Effector memory CD8-positive, alpha-beta T cell (primary cell): ENCODE measurements around the gene NECTIN1.
"Not testable (repeated sequence)": the region's sequence is repeated elsewhere in the genome, so short reads cannot be mapped to it uniquely, and the experiment has no call there.

ENCODE experiments used
- ATAC-seq: fragments of 150-1000 bp; cut with Tn5 transposase; replicated peaks from 2 replicates; pipeline ENCODE4 v1.10.0; 2021; ENCODE audit warnings: mild to moderate bottlenecking, moderate library complexity
- DNase-seq, 3 experiments: peaks; one replicate each; pipeline ENCODE4 v3.0.0; 2021
- H3K27ac Mint-ChIP-seq, 2 donors: one replicate each; pipeline ENCODE4 v1.8.0; 2022; ENCODE audit warnings: mild to moderate bottlenecking in 2 of 2, mixed read lengths in 2 of 2, moderate library complexity in 2 of 2
- H3K27me3 Mint-ChIP-seq, 2 donors: one replicate each; pipeline ENCODE4 v1.8.0; 2022; ENCODE audit warnings: mixed read lengths in 2 of 2
- H3K36me3 Mint-ChIP-seq: one replicate; pipeline ENCODE4 v1.8.0; 2022; ENCODE audit warnings: mild to moderate bottlenecking, moderate library complexity, mixed read lengths; ENCODE audit not compliant: insufficient read depth
- H3K4me1 Mint-ChIP-seq, 2 donors: one replicate each; pipeline ENCODE4 v1.8.0; 2022; ENCODE audit warnings: low read depth in 2 of 2, mixed read lengths in 2 of 2
- H3K4me3 Mint-ChIP-seq, 2 donors: one replicate each; pipeline ENCODE4 v1.8.0; 2022; ENCODE audit warnings: mild to moderate bottlenecking in 2 of 2, mixed read lengths in 2 of 2, moderate library complexity in 2 of 2
- H3K9me3 Mint-ChIP-seq, 2 donors: one replicate each; pipeline ENCODE4 v1.8.0; 2022; ENCODE audit warnings: mixed read lengths in 2 of 2

The NECTIN1 gene

GRCh38 chr11:119605137-119605665 lies 123.8 kb downstream of the NECTIN1 start:
- ATAC-seq = no peak
- H3K27ac Mint-ChIP-seq = no peak overlapping the region

GRCh38 chr11:119602745-119603373 lies 126.1 kb downstream of the NECTIN1 start:
- Mint-ChIP-seq H3K4me3 (no peak overlapping the region), H3K36me3 (no peaks in the 10 kb centered on the region)

More at GRCh38 chr11:119605137-119605665, 123.8 kb downstream of the NECTIN1 start:
- Mint-ChIP-seq H3K36me3 (no peaks in the 10 kb centered on the region), H3K4me1 (no peaks in the 10 kb centered on the region), H3K4me3 (no peak overlapping the region), H3K27me3 (peaks cover 38 to 67% of the 10 kb centered on the region in 2 donors), H3K9me3 (no peaks in the 10 kb centered on the region)
- no peak for DNase-seq

GRCh38 chr11:119599864-119600541 lies 129.0 kb downstream of the NECTIN1 start:
- ATAC-seq = no peak
- no peak overlapping the region for H3K4me3 Mint-ChIP-seq

More at GRCh38 chr11:119602745-119603373, 126.1 kb downstream of the NECTIN1 start:
- H3K27me3 Mint-ChIP-seq = peaks cover 37 to 61% of the 10 kb centered on the region in 2 donors
- ATAC-seq = no peak
- H3K9me3 Mint-ChIP-seq = no peaks in the 10 kb centered on the region
- no peaks in the 10 kb centered on the region for H3K4me1 Mint-ChIP-seq
- no peak overlapping the region for H3K27ac Mint-ChIP-seq
- no peak for DNase-seq

GRCh38 chr11:119595941-119596340 lies 133.1 kb downstream of the NECTIN1 start:
- DNase-seq, H3K4me3 Mint-ChIP-seq, H3K4me1 Mint-ChIP-seq, H3K27ac Mint-ChIP-seq, H3K36me3 Mint-ChIP-seq, ATAC-seq, H3K9me3 Mint-ChIP-seq: not testable (repeated sequence)
- peaks cover 27 to 35% of the 10 kb centered on the region in 2 donors for H3K27me3 Mint-ChIP-seq

More at GRCh38 chr11:119599864-119600541, 129.0 kb downstream of the NECTIN1 start:
- H3K27ac Mint-ChIP-seq = no peak overlapping the region
- no peak for DNase-seq
- H3K4me1 Mint-ChIP-seq = no peaks in the 10 kb centered on the region
- no peaks in the 10 kb centered on the region for H3K9me3 Mint-ChIP-seq
- no peaks in the 10 kb centered on the region for H3K36me3 Mint-ChIP-seq
- H3K27me3 Mint-ChIP-seq = peaks cover 37 to 44% of the 10 kb centered on the region in 2 donors

GRCh38 chr11:119594639-119595249 lies 134.3 kb downstream of the NECTIN1 start:
- DNase-seq = no peak
- H3K36me3 Mint-ChIP-seq = no peaks in the 10 kb centered on the region
- H3K27me3 Mint-ChIP-seq = peaks cover 33 to 36% of the 10 kb centered on the region in 2 donors
- no peak overlapping the region for H3K27ac Mint-ChIP-seq
- no peaks in the 10 kb centered on the region for H3K4me1 Mint-ChIP-seq
- H3K4me3 Mint-ChIP-seq = no peak overlapping the region
- no peaks in the 10 kb centered on the region for H3K9me3 Mint-ChIP-seq
- ATAC-seq = no peak

- H3K36me3 Mint-ChIP-seq = no peaks in the 10 kb centered on the region
- no peak overlapping the region for H3K27ac Mint-ChIP-seq
- no peaks in the 10 kb centered on the region for H3K4me1 Mint-ChIP-seq
- DNase-seq (no peak), ATAC-seq (no peak)
- H3K27me3 Mint-ChIP-seq = peaks cover 35 to 46% of the 10 kb centered on the region in 2 donors
- no peaks in the 10 kb centered on the region for H3K9me3 Mint-ChIP-seq
- no peak overlapping the region for H3K4me3 Mint-ChIP-seq
Observed at GRCh38 chr11:119593346-119593745, 135.7 kb downstream of the NECTIN1 start.

- no peaks in the 10 kb centered on the region for H3K4me1 Mint-ChIP-seq
- ATAC-seq = no peak
- peaks cover 28 to 46% of the 10 kb centered on the region in 2 donors for H3K27me3 Mint-ChIP-seq
- no peak overlapping the region for H3K27ac Mint-ChIP-seq
- H3K4me3 Mint-ChIP-seq = no peak overlapping the region
- no peaks in the 10 kb centered on the region for H3K9me3 Mint-ChIP-seq
- H3K36me3 Mint-ChIP-seq = no peaks in the 10 kb centered on the region
- no peak for DNase-seq
Observed at GRCh38 chr11:119592642-119593041, 136.4 kb downstream of the NECTIN1 start.

- no peak for DNase-seq
- no peaks in the 10 kb centered on the region for H3K9me3 Mint-ChIP-seq
- no peaks in the 10 kb centered on the region for H3K36me3 Mint-ChIP-seq
- no peak overlapping the region for H3K27ac Mint-ChIP-seq
- H3K4me1 Mint-ChIP-seq = no peaks in the 10 kb centered on the region
- H3K4me3 Mint-ChIP-seq = no peak overlapping the region
- ATAC-seq = no peak
- peaks cover 25 to 46% of the 10 kb centered on the region in 2 donors for H3K27me3 Mint-ChIP-seq
Observed at GRCh38 chr11:119591836-119592310, 137.1 kb downstream of the NECTIN1 start.

- no peak for ATAC-seq
- no peaks in the 10 kb centered on the region for H3K9me3 Mint-ChIP-seq
- no peak overlapping the region for H3K4me3 Mint-ChIP-seq
- H3K27me3 Mint-ChIP-seq = peaks cover 30 to 55% of the 10 kb centered on the region in 2 donors
- H3K4me1 Mint-ChIP-seq = no peaks in the 10 kb centered on the region
- H3K27ac Mint-ChIP-seq = no peak overlapping the region
- no peaks in the 10 kb centered on the region for H3K36me3 Mint-ChIP-seq
- DNase-seq = no peak
Observed at GRCh38 chr11:119590651-119591351, 138.2 kb downstream of the NECTIN1 start.

GRCh38 chr11:119589001-119589400 lies 140.0 kb downstream of the NECTIN1 start:
- Mint-ChIP-seq H3K27ac (no peak overlapping the region), H3K4me1 (peaks cover 4 to 5% of the 10 kb centered on the region in 2 donors), H3K36me3 (no peaks in the 10 kb centered on the region), H3K4me3 (no peak overlapping the region), H3K9me3 (no peaks in the 10 kb centered on the region), H3K27me3 (peaks cover 36 to 73% of the 10 kb centered on the region in 2 donors)
- DNase-seq (no peak), ATAC-seq (no peak)
